WERI-Rb-1 (cell line): ENCODE results near the gene ARHGAP40.

ENCODE experiments used
- DNase-seq: peaks from one replicate; pipeline ENCODE4 v3.0.0-alpha.2; 2020
- H3K27ac ChIP-seq: fragments of 250-450 bp; sonication (Bioruptor Pico); 2 replicates; pipeline ENCODE4 v1.5.1; 2020; ENCODE audit warnings: mild to moderate bottlenecking, moderate library complexity
- H3K27me3 ChIP-seq: fragments of 250-450 bp; sonication (Bioruptor Pico); 2 replicates; pipeline ENCODE4 v1.5.1; 2021; ENCODE audit warnings: mild to moderate bottlenecking, low read depth, moderate library complexity; ENCODE audit not compliant: insufficient read depth, severe bottlenecking
- H3K36me3 ChIP-seq: fragments of 250-450 bp; sonication (Bioruptor Pico); 2 replicates; pipeline ENCODE4 v1.5.1; 2020; ENCODE audit warnings: mild to moderate bottlenecking, moderate library complexity
- H3K4me3 ChIP-seq: 2 replicates; pipeline ENCODE4 v1.5.1; 2011; ENCODE audit warnings: low read depth, mild to moderate bottlenecking, control low read depth, low read length
- H3K9me3 ChIP-seq: fragments of 250-450 bp; sonication (Bioruptor Pico); 2 replicates; pipeline ENCODE4 v1.5.1; 2021; ENCODE audit warnings: mild to moderate bottlenecking, moderate library complexity; ENCODE audit not compliant: severe bottlenecking
- CTCF ChIP-seq: IDR thresholded peaks from 2 replicates; pipeline ENCODE4 v1.5.1; 2011; ENCODE audit warnings: low read depth, mild to moderate bottlenecking, control low read depth, inconsistent platforms, low read length

The ARHGAP40 gene

DNA sequence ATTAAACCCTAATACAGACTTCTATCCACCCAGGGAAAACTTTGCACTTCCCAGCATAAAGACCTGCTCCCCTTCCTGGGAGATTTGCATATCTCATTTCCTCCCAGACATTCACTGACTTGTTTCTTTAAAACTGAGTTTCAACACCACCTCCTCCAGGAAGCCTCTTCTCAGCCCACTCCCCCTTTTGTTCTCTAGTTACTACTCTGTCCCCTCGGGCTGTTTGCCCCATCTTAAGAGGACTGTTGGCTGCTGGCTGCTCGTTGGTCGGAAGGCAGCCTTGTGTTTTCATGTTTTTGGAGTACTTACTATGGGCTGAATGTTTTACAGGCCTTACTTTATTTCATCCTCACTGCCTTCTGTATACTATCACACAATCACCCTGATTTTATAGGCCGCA, 6.6 kb downstream of the ARHGAP40 start:
- DNase-seq = no peak

GRCh38 chr20:38609815-38610214, 8.2 kb downstream of the ARHGAP40 start:
- TF ChIP-seq CTCF = no peak
- H3K36me3 ChIP-seq = no peaks in the 10 kb centered on the region
- H3K9me3 ChIP-seq = no peaks in the 10 kb centered on the region
- H3K27ac ChIP-seq = no peak overlapping the region
- no peak for DNase-seq
- H3K4me3 ChIP-seq = no peak overlapping the region
- no peaks in the 10 kb centered on the region for H3K27me3 ChIP-seq

More for the DNA sequence above, 6.6 kb downstream of the ARHGAP40 start:
- Histone ChIP-seq H3K27ac (no peak overlapping the region), H3K4me3 (no peak overlapping the region), H3K27me3 (no peaks in the 10 kb centered on the region), H3K9me3 (no peaks in the 10 kb centered on the region), H3K36me3 (no peaks in the 10 kb centered on the region)
- TF ChIP-seq CTCF = no peak

DNA sequence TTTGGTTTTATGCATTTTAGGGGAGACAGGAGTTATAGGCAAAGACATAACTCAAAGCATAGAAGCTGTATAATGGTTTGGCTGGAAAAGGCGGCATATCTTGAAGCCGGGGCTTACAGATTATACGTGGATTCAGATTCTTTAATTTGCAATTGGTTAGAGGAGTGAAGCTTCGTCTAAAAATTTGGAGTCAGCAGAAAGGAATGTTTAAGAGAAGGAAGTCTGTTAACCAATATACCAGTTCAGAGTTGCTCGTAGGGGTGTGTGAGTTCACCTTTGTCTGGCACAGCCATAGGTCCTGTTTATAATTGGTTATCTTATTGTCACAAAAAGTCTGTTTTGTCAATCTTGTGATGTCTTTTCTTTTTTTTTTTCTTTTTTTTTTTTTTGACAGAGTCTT, 8.9 kb downstream of the ARHGAP40 start:
- Histone ChIP-seq H3K9me3 (no peaks in the 10 kb centered on the region), H3K27me3 (no peaks in the 10 kb centered on the region), H3K4me3 (no peak overlapping the region), H3K27ac (no peak overlapping the region), H3K36me3 (no peaks in the 10 kb centered on the region)
- TF ChIP-seq CTCF = no peak
- DNase-seq = no peak

DNA sequence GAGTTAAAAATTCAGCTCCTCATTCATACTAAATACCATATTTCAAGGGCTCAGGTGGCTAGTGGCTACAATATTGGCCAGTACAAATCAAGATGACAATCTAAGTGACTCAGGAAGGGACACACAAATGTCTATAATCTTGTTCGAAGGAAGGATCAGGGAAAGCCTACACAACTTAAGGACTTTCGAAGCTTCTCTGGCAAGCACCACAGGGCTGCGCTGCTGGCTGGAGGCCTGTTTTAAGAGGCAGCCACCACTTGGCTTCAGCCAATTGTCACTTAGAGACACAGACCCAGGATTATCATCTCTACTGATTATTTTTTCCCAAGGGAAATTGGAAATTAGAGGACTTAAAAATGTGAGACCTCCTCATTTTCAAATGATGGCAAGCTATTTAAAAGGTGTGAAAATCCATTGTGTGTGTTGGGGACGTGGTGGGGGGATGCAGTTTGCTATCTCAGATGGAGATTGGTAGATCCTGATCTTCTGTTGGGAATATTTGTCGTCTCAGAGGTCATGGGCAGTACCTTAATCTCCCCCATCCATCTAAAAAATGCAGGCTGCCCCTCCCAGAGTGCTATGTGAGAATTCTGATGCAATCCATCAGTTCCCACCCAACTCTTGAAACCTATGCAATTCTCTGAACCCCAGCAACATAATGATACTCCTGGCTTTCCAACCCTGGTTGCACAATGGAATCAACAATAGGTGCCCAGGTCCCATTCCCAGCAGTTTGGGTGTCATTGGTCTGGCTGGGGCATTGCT, 11.3 kb downstream of the ARHGAP40 start:
- TF ChIP-seq CTCF = no peak
- H3K4me3 ChIP-seq = no peak overlapping the region
- H3K27ac ChIP-seq = no peak overlapping the region
- no peaks in the 10 kb centered on the region for H3K9me3 ChIP-seq
- no peaks in the 10 kb centered on the region for H3K27me3 ChIP-seq
- H3K36me3 ChIP-seq = no peaks in the 10 kb centered on the region
- no peak for DNase-seq

GRCh38 chr20:38615283-38615682, 13.7 kb downstream of the ARHGAP40 start:
- no peaks in the 10 kb centered on the region for H3K36me3 ChIP-seq
- DNase-seq = no peak
- no peak overlapping the region for H3K4me3 ChIP-seq
- H3K9me3 ChIP-seq = no peaks in the 10 kb centered on the region
- H3K27ac ChIP-seq = no peak overlapping the region
- TF ChIP-seq CTCF = no peak
- H3K27me3 ChIP-seq = no peaks in the 10 kb centered on the region

DNA sequence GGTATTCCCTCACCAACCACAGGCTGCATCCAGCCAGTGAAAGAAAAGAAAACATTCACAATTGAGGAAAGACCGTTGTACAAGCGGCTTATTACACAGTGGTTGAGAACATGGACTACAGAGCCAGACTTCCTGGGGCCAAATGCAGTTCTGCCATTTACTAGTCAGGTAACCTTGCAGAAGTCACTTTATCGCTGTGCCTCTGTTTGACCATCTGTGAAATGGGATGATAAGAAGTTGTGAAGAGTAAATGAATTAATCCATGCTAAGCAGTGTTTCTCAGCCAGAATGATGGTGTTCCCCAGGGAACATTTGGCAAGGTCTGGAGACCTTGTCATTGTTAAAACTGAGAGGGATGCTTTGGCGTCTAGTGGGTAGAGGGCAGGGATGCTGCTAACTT, 14.8 kb downstream of the ARHGAP40 start:
- Histone ChIP-seq H3K27me3 (no peaks in the 10 kb centered on the region), H3K27ac (no peak overlapping the region), H3K4me3 (no peak overlapping the region), H3K36me3 (no peaks in the 10 kb centered on the region), H3K9me3 (no peaks in the 10 kb centered on the region)
- no peak for DNase-seq
- TF ChIP-seq CTCF = no peak
